SK-N-SH (cell line): ENCODE data around the gene MPV17L2.
A peak's percentile ranks its signal among the peaks of the same experiment; 100 is the strongest.

Experiments used
- EP300 ChIP-seq, 2 experiments: IDR thresholded peaks; 2 replicates each; pipeline versions ENCODE4 v1.4.0 to v1.6.1; 2012; ENCODE audit warnings: borderline replicate concordance in 1 of 2, low read depth in 1 of 2, low read length in 1 of 2
- EZH2phosphoT487 ChIP-seq: fragments of 200-600 bp; sonication (generic); IDR thresholded peaks from 2 replicates; pipeline ENCODE4 v1.6.1; 2017; ENCODE audit warnings: low read depth, mixed run types, mild to moderate bottlenecking, antibody characterized with exemption, moderate library complexity, borderline replicate concordance
- FOSL2 ChIP-seq: IDR thresholded peaks from 2 replicates; pipeline ENCODE4 v1.4.0; 2012; ENCODE audit warnings: low read depth, mild to moderate bottlenecking, moderate library complexity, borderline replicate concordance
- MXI1 ChIP-seq: IDR thresholded peaks from 2 replicates; pipeline ENCODE4 v1.6.1; 2012; ENCODE audit warnings: mild to moderate bottlenecking, low read depth, low read length, improper control_type of control experiment
- RFX5 ChIP-seq: IDR thresholded peaks from 2 replicates; pipeline ENCODE4 v1.6.1; 2012; ENCODE audit warnings: mild to moderate bottlenecking, improper control_type of control experiment, low read length
- SIN3A ChIP-seq: IDR thresholded peaks from 2 replicates; pipeline ENCODE4 v1.6.1; 2012; ENCODE audit warnings: low read depth, mild to moderate bottlenecking, low read length, moderate library complexity, borderline replicate concordance
- TAF1 ChIP-seq: IDR thresholded peaks from 2 replicates; pipeline ENCODE4 v1.6.1; 2012; ENCODE audit warnings: low read depth, mild to moderate bottlenecking, low read length, moderate library complexity, borderline replicate concordance
- TF ChIP-seq, protein P1 (sequence below): fragments of 200-600 bp; sonication (generic); IDR thresholded peaks from 2 replicates; pipeline ENCODE4 v1.6.1; 2017; ENCODE audit warnings: antibody characterized with exemption, mild to moderate bottlenecking, moderate library complexity
- TF ChIP-seq, protein P2 (sequence below): IDR thresholded peaks from 2 replicates; pipeline ENCODE4 v1.4.0; 2012; ENCODE audit warnings: low read depth

DNA sequence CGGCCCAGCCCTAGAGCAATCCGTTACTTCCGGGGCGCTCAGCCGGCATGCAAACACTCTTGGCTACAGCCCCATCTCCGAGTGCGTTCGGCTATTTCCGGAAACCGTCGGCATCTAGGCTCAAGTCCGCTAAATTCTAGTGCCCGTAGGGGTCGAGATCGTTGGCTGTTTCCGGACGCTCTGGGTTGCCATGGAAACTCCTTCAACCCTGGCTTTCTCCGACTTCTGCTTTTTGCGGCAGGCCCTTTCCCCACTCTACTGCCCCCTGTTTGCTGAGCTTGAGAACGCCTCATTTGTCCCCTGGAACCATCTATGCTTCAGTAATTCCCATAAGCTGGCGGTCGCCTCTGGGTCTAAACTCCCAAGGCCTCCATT lies 40.6 kb upstream of the MPV17L2 start:
- no peak for TF ChIP-seq EZH2phosphoT487
- TF ChIP-seq, protein P1, sequence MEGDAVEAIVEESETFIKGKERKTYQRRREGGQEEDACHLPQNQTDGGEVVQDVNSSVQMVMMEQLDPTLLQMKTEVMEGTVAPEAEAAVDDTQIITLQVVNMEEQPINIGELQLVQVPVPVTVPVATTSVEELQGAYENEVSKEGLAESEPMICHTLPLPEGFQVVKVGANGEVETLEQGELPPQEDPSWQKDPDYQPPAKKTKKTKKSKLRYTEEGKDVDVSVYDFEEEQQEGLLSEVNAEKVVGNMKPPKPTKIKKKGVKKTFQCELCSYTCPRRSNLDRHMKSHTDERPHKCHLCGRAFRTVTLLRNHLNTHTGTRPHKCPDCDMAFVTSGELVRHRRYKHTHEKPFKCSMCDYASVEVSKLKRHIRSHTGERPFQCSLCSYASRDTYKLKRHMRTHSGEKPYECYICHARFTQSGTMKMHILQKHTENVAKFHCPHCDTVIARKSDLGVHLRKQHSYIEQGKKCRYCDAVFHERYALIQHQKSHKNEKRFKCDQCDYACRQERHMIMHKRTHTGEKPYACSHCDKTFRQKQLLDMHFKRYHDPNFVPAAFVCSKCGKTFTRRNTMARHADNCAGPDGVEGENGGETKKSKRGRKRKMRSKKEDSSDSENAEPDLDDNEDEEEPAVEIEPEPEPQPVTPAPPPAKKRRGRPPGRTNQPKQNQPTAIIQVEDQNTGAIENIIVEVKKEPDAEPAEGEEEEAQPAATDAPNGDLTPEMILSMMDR: peak; percentile 71
- TF ChIP-seq TAF1: peak; percentile 53; the same call in 1 of the 2 replicates
- TF ChIP-seq MXI1: peak; percentile 68
- peak; percentile 70; the same call in 1 of the 2 replicates for TF ChIP-seq SIN3A
- no peak for TF ChIP-seq FOSL2
- TF ChIP-seq, protein P2, sequence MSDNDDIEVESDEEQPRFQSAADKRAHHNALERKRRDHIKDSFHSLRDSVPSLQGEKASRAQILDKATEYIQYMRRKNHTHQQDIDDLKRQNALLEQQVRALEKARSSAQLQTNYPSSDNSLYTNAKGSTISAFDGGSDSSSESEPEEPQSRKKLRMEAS: 0 out of 2 replicates have a peak, but pooled peaks have one; percentile 9
- TF ChIP-seq EP300 (IDR thresholded peaks at IDR 0.05; ENCODE audit: borderline replicate concordance in 1 of 2, low read depth in 1 of 2, low read length in 1 of 2): no peak
- TF ChIP-seq RFX5: peak; percentile 55; the same call in 1 of the 2 replicates
